ENCODE results near the gene PIGX.

The PIGX gene

GRCh38 chr3:196757876-196758739, 45.9 kb downstream of the PIGX start:
- DNase-seq (no peak), ATAC-seq (replicated peaks) (peak; percentile 71 to 78)
- Mint-ChIP-seq H3K36me3 (peaks cover 49 to 58% of the 10 kb centered on the region in 2 donors), H3K9me3 (peaks cover 11 to 13% of the 10 kb centered on the region in 2 donors), H3K27me3 (no peaks in the 10 kb centered on the region), H3K27ac (peak overlapping the region; percentile 80), H3K4me3 (peak overlapping the region; percentile 1 to 18), H3K4me1 (peaks cover 40 to 58% of the 10 kb centered on the region in 2 donors)

DNA sequence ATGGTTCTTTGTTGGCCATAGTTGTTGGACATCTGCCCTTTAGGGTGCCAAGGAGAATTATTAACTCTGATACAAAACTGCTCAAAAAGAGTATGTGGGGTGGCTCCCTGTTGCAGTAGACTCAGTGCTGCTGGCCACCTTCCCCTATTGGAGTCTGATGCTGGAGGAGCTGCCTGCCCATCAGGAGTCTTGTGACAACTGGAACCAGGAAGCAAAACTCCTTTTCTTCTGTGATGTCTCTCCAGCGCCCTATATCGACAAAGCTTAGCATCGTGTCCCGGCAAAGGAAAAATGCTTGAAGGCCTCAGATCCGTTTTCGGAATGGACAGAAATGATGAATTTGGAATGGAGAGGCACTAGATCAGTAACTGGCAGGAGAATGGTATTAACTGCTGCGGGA, 51.0 kb downstream of the PIGX start:
- H3K4me3 Mint-ChIP-seq, result no peak overlapping the region
- H3K36me3 Mint-ChIP-seq, result peaks cover 20 to 30% of the 10 kb centered on the region in 2 donors
- no peaks in the 10 kb centered on the region for H3K27me3 Mint-ChIP-seq
- ATAC-seq (replicated peaks) (no peak), DNase-seq (no peak)
- peaks cover 1 to 2% of the 10 kb centered on the region in 2 donors for H3K9me3 Mint-ChIP-seq
- H3K27ac Mint-ChIP-seq, result peak overlapping the region; percentile 62
- peaks cover 17 to 38% of the 10 kb centered on the region in 2 donors for H3K4me1 Mint-ChIP-seq

DNA sequence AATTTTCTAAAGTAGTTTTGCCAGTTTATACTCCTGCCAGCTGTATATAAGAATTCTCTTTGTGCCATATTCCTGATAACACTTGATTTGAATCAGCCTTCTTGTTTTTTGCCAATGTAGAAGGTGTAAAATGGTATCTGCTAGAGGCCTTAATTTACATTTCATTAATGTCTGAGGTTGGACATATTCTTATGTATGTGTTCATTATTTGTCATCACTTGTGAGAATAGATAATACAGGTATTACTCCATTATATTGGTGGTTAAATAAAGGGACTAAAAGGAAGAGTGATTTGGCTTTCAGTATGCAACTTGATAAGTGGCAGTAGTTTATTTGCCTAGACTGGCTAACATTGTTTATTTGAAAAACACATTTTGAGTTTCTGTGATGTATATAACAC, 53.3 kb downstream of the PIGX start:
- peaks cover 12 to 42% of the 10 kb centered on the region in 2 donors for H3K4me1 Mint-ChIP-seq
- H3K27ac Mint-ChIP-seq, result no peak overlapping the region
- no peak for ATAC-seq (replicated peaks)

DNA sequence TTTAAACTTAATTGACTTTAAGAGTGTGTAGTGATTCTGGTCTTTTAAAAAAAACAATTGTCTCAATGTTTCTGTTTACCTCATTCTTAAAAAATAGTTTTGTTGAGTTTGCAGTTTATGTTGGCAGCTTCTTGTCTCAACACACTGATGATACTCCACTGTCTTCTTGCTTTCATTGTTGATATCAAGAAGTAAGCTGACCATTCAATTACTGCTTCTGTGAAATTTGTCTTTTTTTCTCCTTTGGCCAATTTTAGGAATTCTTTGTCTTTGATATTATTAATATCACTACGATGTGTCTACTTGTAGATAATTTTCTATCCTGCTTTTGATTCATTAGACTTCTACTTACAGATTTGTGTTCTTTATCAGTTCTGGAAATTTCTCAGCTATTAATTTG, 58.9 kb downstream of the PIGX start:
- H3K4me1 Mint-ChIP-seq, result peaks cover 42 to 77% of the 10 kb centered on the region in 2 donors
- H3K4me3 Mint-ChIP-seq, result no peak overlapping the region
- peaks cover 14 to 17% of the 10 kb centered on the region in 2 donors for H3K36me3 Mint-ChIP-seq
- H3K9me3 Mint-ChIP-seq, result no peaks in the 10 kb centered on the region
- H3K27ac Mint-ChIP-seq, result no peak overlapping the region
- DNase-seq (no peak), ATAC-seq (replicated peaks) (no peak)
- H3K27me3 Mint-ChIP-seq, result no peaks in the 10 kb centered on the region

More for the DNA sequence above, 53.3 kb downstream of the PIGX start:
- Mint-ChIP-seq H3K36me3 (peaks cover 14 to 24% of the 10 kb centered on the region in 2 donors), H3K27me3 (no peaks in the 10 kb centered on the region), H3K9me3 (no peaks in the 10 kb centered on the region), H3K4me3 (no peak overlapping the region)
- no peak for DNase-seq

DNA sequence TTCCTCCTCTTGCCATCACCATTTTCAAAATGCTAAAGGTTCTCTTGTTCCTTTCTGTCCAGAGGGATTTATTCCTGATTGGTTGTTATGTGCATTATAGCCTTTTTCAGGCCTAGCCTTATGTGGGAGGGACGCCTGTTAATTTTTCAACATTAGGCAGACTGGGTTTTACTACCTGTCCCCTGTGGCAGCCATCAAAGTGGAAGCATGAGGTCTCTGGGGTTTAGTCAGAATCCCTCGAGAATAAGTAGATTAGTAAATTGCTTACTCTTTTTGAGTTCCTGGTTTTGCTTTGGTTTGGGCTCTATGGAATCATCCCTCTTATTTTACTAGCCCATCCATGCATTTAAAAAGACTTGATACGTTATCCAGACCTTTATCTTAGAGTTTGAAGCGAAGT, 59.9 kb downstream of the PIGX start:
- H3K27me3 Mint-ChIP-seq, result no peaks in the 10 kb centered on the region
- H3K4me3 Mint-ChIP-seq, result peak overlapping the region; percentile 0 to 40
- H3K27ac Mint-ChIP-seq, result no peak overlapping the region
- H3K4me1 Mint-ChIP-seq, result peaks cover 47 to 79% of the 10 kb centered on the region in 2 donors
- H3K36me3 Mint-ChIP-seq, result peaks cover 14 to 22% of the 10 kb centered on the region in 2 donors
- H3K9me3 Mint-ChIP-seq, result no peaks in the 10 kb centered on the region
- DNase-seq (peak; percentile 39), ATAC-seq (replicated peaks) (peak; percentile 84 to 85)

GRCh38 chr3:196772897-196773296, 60.7 kb downstream of the PIGX start:
- no peak overlapping the region for H3K27ac Mint-ChIP-seq
- H3K4me3 Mint-ChIP-seq, result no peak overlapping the region
- DNase-seq, result no peak
- H3K4me1 Mint-ChIP-seq, result peaks cover 47 to 77% of the 10 kb centered on the region in 2 donors
- H3K36me3 Mint-ChIP-seq, result peaks cover 16 to 24% of the 10 kb centered on the region in 2 donors
- ATAC-seq (replicated peaks), result no peak
- H3K9me3 Mint-ChIP-seq, result no peaks in the 10 kb centered on the region
- H3K27me3 Mint-ChIP-seq, result no peaks in the 10 kb centered on the region

GRCh38 chr3:196774191-196774820, 62.1 kb downstream of the PIGX start:
- Mint-ChIP-seq H3K36me3 (peaks cover 21 to 31% of the 10 kb centered on the region in 2 donors), H3K27me3 (no peaks in the 10 kb centered on the region), H3K4me1 (peaks cover 54 to 80% of the 10 kb centered on the region in 2 donors), H3K9me3 (no peaks in the 10 kb centered on the region), H3K4me3 (peak overlapping the region in 1 of 2 donors; percentile 9), H3K27ac (peak overlapping the region; percentile 10)
- DNase-seq (no peak), ATAC-seq (replicated peaks) (peak; percentile 52 to 54)

DNA sequence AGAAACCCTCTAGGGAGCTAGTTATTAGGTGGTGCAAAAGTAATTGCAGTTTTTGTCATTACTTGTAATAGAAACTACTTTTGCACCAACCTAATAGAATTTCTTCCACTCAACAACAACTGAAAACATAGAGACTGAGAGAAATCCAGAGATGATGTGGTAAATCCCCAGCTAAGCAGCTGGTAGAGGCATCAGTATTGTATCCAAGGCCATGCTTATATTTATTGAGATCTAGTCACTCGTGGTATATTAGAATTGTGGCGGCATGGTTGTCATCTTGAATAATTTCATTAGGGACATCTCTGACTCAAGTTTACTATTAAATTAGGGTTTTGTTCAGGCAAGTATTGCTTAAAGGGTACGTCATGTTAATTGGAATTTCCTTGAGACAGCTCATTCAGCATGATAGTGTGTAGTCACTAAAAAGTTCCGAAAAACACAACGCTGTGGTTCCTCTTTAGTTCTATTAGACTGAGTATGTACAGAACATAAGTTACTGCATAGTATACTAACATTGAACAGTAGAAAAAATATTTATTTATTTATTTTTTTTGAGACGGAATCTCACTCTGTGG, 62.8 kb downstream of the PIGX start:
- no peak overlapping the region for H3K4me3 Mint-ChIP-seq
- peaks cover 1 to 2% of the 10 kb centered on the region in 2 donors for H3K9me3 Mint-ChIP-seq
- peaks cover 27 to 37% of the 10 kb centered on the region in 2 donors for H3K36me3 Mint-ChIP-seq
- peaks cover 53 to 80% of the 10 kb centered on the region in 2 donors for H3K4me1 Mint-ChIP-seq
- no peaks in the 10 kb centered on the region for H3K27me3 Mint-ChIP-seq
- DNase-seq (no peak), ATAC-seq (replicated peaks) (peak; percentile 40 to 50)
- no peak overlapping the region for H3K27ac Mint-ChIP-seq

GRCh38 chr3:196775938-196776337, 63.8 kb downstream of the PIGX start:
- H3K27ac Mint-ChIP-seq, result no peak overlapping the region
- peak; percentile 58 to 69 for ATAC-seq (replicated peaks)
- peaks cover 56 to 81% of the 10 kb centered on the region in 2 donors for H3K4me1 Mint-ChIP-seq
- H3K9me3 Mint-ChIP-seq, result peaks cover 5% of the 10 kb centered on the region in 2 donors
- H3K36me3 Mint-ChIP-seq, result peaks cover 30 to 40% of the 10 kb centered on the region in 2 donors
- H3K27me3 Mint-ChIP-seq, result no peaks in the 10 kb centered on the region
- no peak overlapping the region for H3K4me3 Mint-ChIP-seq
- no peak for DNase-seq

DNA sequence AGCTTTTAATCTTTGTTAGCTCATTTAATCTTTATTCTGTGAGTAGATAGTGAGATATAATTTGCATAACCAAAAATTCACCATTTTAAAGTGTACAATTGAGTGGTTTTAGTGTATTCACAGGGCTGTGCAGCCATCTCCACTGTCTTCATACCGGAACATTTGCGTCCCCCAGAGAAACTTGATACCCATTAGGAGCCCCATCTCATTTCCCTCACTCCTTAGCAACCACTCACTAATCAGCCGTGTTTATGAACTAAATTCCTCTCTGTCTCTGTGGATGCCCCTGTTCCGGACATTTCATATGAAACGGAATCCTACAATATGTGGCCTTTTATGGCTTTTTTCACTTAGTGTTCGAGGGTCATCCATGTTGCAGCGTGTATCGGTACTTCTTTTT, 65.7 kb downstream of the PIGX start:
- H3K9me3 Mint-ChIP-seq, result peaks cover 5% of the 10 kb centered on the region in 2 donors
- peaks cover 41 to 62% of the 10 kb centered on the region in 2 donors for H3K4me1 Mint-ChIP-seq
- H3K36me3 Mint-ChIP-seq, result peaks cover 19 to 29% of the 10 kb centered on the region in 2 donors
- no peak overlapping the region for H3K4me3 Mint-ChIP-seq
- no peak overlapping the region for H3K27ac Mint-ChIP-seq
- ATAC-seq (replicated peaks), result no peak
- no peak for DNase-seq
- H3K27me3 Mint-ChIP-seq, result no peaks in the 10 kb centered on the region

GRCh38 chr3:196778755-196779154, 66.6 kb downstream of the PIGX start:
- no peak overlapping the region for H3K4me3 Mint-ChIP-seq
- H3K36me3 Mint-ChIP-seq, result peaks cover 22 to 38% of the 10 kb centered on the region in 2 donors
- ATAC-seq (replicated peaks) (no peak), DNase-seq (no peak)
- H3K9me3 Mint-ChIP-seq, result peaks cover 5% of the 10 kb centered on the region in 2 donors
- peaks cover 35 to 53% of the 10 kb centered on the region in 2 donors for H3K4me1 Mint-ChIP-seq
- H3K27me3 Mint-ChIP-seq, result no peaks in the 10 kb centered on the region
- no peak overlapping the region for H3K27ac Mint-ChIP-seq

GRCh38 chr3:196782511-196782910, 70.3 kb downstream of the PIGX start:
- H3K4me1 Mint-ChIP-seq, result peaks cover 13 to 26% of the 10 kb centered on the region in 2 donors
- H3K27ac Mint-ChIP-seq, result no peak overlapping the region
- DNase-seq (no peak), ATAC-seq (replicated peaks) (no peak)
- no peak overlapping the region for H3K4me3 Mint-ChIP-seq
- peaks cover 5 to 8% of the 10 kb centered on the region in 2 donors for H3K9me3 Mint-ChIP-seq
- peaks cover 39 to 50% of the 10 kb centered on the region in 2 donors for H3K36me3 Mint-ChIP-seq
- H3K27me3 Mint-ChIP-seq, result no peaks in the 10 kb centered on the region

All from stimulated activated naive B cell treated with anti-CD40 and anti-IgM and Interleukin-4, amounts not matched to agents 10 μg/mL and 1 μg/mL and 100 μg/mL, for 72 hours (primary cell).